Left ventricle myocardium inferior (tissue), 1 donor: ENCODE data around the gene PDSS1. TPM values are rescaled to one million over a fixed set of nuclear protein-coding genes. Genes with fewer than 3 reads are reported as not detected.
"Not testable (repeated sequence)": the region's sequence is repeated elsewhere in the genome, so short reads cannot be mapped to it uniquely, and the experiment has no call there.

Experiments
- DNase-seq: peaks from one replicate; pipeline ENCODE4 v3.0.0-alpha.2; 2020
- H3K27ac ChIP-seq: fragments of 200-600 bp; replicated peaks from 2 replicates; pipeline ENCODE4 v1.8.0; 2021
- H3K27me3 ChIP-seq: fragments of 200-600 bp; 2 replicates; pipeline ENCODE4 v1.8.0; 2021; ENCODE audit warnings: low read depth
- H3K36me3 ChIP-seq: fragments of 200-600 bp; 2 replicates; pipeline ENCODE4 v1.8.0; 2021
- H3K4me1 ChIP-seq: fragments of 200-600 bp; 2 replicates; pipeline ENCODE4 v1.8.0; 2021
- H3K4me3 ChIP-seq: fragments of 200-600 bp; 2 replicates; pipeline ENCODE4 v1.8.0; 2021; ENCODE audit warnings: mild to moderate bottlenecking, moderate library complexity
- H3K9me3 ChIP-seq: fragments of 200-600 bp; replicated peaks from 2 replicates; pipeline ENCODE4 v1.8.0; 2021
- intact Hi-C: fragments of 100-400 bp; cut with micrococcal nuclease; formaldehyde crosslinking; loops from one replicate; pipeline ENCODE4 v1.11.0; 2022
- total RNA-seq: library from RNA; stranded (reverse); fragmentation: NEBNext Ultra II Directional; extraction: Animal tissue kit (Norgen Biotek cat#: 25700); gene quantifications from one replicate; pipeline ENCODE4 v1.2.1, GENCODE V29; 2021
- TF ChIP-seq, protein P1 (sequence below): fragments of 200-600 bp; IDR thresholded peaks from 2 replicates; pipeline ENCODE4 v1.8.0; 2021; ENCODE audit warnings: antibody characterized with exemption, mild to moderate bottlenecking, borderline replicate concordance
- donor health status: DM: no; HTN: yes; CAD: no; lungs with severe emphysema.

PDSS1 gene
- total RNA-seq, 1 donor from 2014 or later, result 4.2 TPM

DNA sequence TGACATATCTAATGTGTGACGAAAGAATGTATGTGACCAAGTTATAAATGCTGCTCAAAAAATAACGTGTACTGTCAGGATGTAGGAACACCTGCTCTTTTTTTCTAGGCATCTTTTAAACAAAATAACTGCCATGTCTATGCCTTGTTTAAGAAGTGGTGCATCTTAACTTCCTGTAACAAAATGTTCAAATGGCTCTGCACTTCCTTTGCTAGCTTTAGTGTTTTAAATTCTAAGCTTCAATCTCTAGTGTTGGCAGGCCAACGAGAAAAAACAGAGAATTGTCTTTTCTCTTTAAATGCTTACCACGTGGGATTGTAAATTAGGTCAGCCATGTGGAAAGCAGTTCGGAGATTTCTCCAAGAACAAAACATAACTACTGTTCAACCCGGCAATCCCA, 14.6 kb upstream of the PDSS1 start:
- no peak overlapping the region for H3K27ac ChIP-seq
- peaks cover 44% of the 10 kb centered on the region for H3K27me3 ChIP-seq
- H3K36me3 ChIP-seq, result no peaks in the 10 kb centered on the region
- intact Hi-C loops, result no loop called here
- no peak overlapping the region for H3K4me3 ChIP-seq
- TF ChIP-seq, protein P1, sequence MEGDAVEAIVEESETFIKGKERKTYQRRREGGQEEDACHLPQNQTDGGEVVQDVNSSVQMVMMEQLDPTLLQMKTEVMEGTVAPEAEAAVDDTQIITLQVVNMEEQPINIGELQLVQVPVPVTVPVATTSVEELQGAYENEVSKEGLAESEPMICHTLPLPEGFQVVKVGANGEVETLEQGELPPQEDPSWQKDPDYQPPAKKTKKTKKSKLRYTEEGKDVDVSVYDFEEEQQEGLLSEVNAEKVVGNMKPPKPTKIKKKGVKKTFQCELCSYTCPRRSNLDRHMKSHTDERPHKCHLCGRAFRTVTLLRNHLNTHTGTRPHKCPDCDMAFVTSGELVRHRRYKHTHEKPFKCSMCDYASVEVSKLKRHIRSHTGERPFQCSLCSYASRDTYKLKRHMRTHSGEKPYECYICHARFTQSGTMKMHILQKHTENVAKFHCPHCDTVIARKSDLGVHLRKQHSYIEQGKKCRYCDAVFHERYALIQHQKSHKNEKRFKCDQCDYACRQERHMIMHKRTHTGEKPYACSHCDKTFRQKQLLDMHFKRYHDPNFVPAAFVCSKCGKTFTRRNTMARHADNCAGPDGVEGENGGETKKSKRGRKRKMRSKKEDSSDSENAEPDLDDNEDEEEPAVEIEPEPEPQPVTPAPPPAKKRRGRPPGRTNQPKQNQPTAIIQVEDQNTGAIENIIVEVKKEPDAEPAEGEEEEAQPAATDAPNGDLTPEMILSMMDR, result no peak
- no peaks in the 10 kb centered on the region for H3K4me1 ChIP-seq
- no peak for DNase-seq
- H3K9me3 ChIP-seq, result no peaks in the 10 kb centered on the region

DNA sequence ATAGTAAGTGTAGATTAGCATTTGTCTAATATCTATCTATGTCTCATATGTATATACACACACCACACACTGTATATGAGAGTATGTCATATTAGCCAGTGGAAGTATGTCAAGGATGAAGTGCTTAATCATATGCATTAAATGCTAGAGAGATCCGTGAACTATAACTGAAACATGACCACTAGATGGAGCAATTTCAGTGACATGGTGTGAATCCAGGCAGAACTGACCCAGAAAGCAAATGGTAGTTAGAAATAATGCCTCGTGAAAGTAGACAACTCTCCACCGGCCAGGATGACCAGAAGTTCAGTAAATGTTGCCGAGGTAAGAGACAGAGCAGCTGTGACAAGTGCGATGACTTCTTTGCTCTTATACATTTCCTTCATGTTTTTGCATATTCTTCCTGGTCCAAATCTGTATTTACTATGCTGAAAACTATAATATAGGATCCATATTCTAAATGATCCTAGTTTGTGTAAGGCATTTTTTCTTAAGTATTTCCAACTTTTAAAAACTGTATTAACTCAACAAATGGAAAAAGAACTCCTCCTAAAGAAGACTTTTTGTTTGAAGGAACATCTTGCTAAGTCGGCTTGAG, 12.7 kb upstream of the PDSS1 start:
- TF ChIP-seq, protein P1, result peak; percentile 69
- DNase-seq, H3K27ac ChIP-seq, H3K9me3 ChIP-seq, H3K36me3 ChIP-seq, intact Hi-C loops, H3K4me3 ChIP-seq, H3K4me1 ChIP-seq: not testable (repeated sequence)
- peaks cover 44% of the 10 kb centered on the region for H3K27me3 ChIP-seq

DNA sequence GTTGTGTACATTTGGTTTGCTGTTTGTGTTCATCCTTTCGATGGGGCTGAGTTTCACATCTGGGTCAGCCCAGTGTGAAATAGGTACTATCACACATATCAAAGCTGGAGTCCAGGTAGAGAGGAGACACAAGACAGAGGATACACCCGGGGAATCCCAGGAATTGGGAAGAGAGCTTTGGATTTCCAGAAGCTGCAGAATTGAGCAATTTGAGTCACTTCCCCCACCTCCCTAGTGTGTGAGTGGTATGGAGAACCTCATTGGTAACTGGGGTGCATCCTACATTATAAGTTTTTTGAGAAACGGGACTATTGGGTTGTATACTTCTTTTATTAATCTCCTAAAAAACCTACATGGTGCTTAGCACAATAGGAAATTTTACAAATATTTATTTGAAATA, 12.1 kb upstream of the PDSS1 start:
- Histone ChIP-seq H3K4me3 (no peak overlapping the region), H3K27ac (no peak overlapping the region), H3K4me1 (no peaks in the 10 kb centered on the region), H3K27me3 (peaks cover 51% of the 10 kb centered on the region), H3K9me3 (no peaks in the 10 kb centered on the region), H3K36me3 (no peaks in the 10 kb centered on the region)
- intact Hi-C loops, result no loop called here
- TF ChIP-seq, protein P1, result no peak
- no peak for DNase-seq

DNA sequence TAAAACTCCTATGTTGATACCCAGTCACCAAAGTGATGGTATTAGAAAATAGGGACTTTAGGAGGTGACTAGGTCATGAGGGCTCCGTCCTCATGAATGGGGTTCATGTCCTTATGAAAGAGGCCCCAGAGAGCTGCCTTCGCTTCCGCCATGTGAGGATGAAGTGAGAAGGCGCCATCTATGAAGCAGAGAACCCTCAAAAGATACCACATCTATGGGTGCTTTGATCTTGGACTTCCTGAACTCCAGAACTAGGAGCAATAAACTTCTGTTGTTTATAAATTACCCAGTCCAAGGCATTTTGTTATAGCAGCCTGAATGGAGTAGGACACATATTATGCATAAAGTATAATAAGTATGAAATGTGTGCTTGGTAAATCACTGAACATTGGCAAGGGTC, 8.1 kb upstream of the PDSS1 start:
- Histone ChIP-seq H3K27me3 (peaks cover 69% of the 10 kb centered on the region), H3K4me1 (no peaks in the 10 kb centered on the region), H3K4me3 (no peak overlapping the region), H3K9me3 (no peaks in the 10 kb centered on the region), H3K36me3 (no peaks in the 10 kb centered on the region), H3K27ac (no peak overlapping the region)
- intact Hi-C loops, result no loop called here
- DNase-seq, result no peak
- TF ChIP-seq, protein P1, result no peak

DNA sequence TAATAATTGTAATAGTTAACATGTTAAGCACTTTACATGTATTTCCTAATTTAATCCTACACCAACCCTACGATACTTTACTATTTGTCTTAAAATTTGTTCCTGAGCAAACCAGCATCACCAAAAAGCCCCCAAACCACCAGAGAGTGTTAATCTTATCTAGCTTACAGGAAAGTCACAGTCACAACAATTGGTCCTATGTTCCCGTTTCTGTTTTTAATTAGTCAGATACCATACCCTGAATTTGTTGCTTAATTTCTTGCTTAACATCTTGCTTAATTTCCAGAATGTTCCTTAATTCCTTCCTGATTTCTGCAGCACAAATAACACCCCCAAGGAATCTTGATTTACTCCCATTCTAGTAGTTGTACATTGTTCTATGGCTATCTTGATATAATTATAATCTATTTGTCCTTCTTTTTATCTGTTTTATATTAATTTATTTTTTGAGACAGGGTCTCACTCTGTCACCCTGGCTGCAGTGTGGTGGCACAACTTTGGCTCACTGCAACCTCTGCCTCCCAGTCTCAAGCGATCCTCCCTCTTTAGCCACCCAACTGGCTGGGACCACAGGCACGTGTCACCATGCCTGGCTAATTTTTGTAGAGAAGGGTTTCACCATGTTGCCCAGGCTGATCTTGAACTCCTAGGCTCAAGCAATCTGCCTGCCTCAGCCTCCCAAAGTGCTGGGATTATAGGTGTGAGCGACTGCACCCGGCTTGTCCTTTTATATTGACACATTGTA, 6.6 kb upstream of the PDSS1 start:
- Histone ChIP-seq H3K36me3 (no peaks in the 10 kb centered on the region), H3K27me3 (peaks cover 62% of the 10 kb centered on the region), H3K4me1 (no peaks in the 10 kb centered on the region), H3K27ac (no peak overlapping the region), H3K9me3 (no peaks in the 10 kb centered on the region), H3K4me3 (no peak overlapping the region)
- intact Hi-C loops, result no loop called here
- no peak for DNase-seq
- TF ChIP-seq, protein P1, result no peak

DNA sequence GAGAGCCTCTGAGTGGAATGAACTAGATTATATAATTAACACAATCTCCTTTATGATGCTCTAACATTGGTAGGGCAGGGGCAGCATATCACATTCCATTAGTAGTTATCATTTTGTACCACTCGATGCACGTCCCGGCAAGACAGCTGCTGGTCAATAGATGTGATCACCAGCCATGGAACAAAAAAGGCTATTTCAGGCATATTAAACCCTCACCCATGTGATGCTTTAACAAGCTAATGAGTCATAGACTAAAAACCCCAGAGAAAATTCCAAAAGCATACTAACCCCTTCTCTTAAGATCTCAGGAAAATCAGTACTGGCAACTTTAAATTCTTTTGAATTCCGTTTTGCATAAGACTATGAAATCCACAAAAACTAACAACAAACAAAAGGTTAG, 3.0 kb upstream of the PDSS1 start:
- DNase-seq, H3K27ac ChIP-seq, intact Hi-C loops, H3K36me3 ChIP-seq, H3K9me3 ChIP-seq, H3K4me3 ChIP-seq: not testable (repeated sequence)
- H3K4me1 ChIP-seq, result peaks cover 30% of the 10 kb centered on the region
- H3K27me3 ChIP-seq, result peaks cover 38% of the 10 kb centered on the region
